DOHH2 (cell line): ENCODE data around the gene TNRC6B.

Source experiments
- H3F3A ChIP-seq: fragments of 200-600 bp; sonication (generic), shearing (Covaris generic); 2 replicates; pipeline ENCODE4 v1.6.0; 2016; ENCODE audit warnings: antibody characterized with exemption, mild to moderate bottlenecking; ENCODE audit not compliant: control insufficient read depth, insufficient read depth
- H3K27ac ChIP-seq: fragments of 200-600 bp; sonication (generic); 2 replicates; pipeline ENCODE4 v1.5.1; 2014; ENCODE audit warnings: low read depth, mild to moderate bottlenecking, low read length, moderate library complexity
- H3K27me3 ChIP-seq: fragments of 200-600 bp; sonication (generic); 2 replicates; pipeline ENCODE4 v1.6.1; 2014; ENCODE audit warnings: mild to moderate bottlenecking, low read length, mixed read lengths; ENCODE audit not compliant: control insufficient read depth
- H3K36me3 ChIP-seq: fragments of 200-600 bp; sonication (generic); 2 replicates; pipeline ENCODE4 v1.6.1; 2014; ENCODE audit warnings: mild to moderate bottlenecking, low read length, moderate library complexity, mixed read lengths; ENCODE audit not compliant: control insufficient read depth
- H3K4me1 ChIP-seq: fragments of 200-600 bp; sonication (generic); 2 replicates; pipeline ENCODE4 v1.6.1; 2014; ENCODE audit warnings: mild to moderate bottlenecking, low read length, mixed read lengths; ENCODE audit not compliant: control insufficient read depth
- H3K4me2 ChIP-seq: fragments of 200-600 bp; sonication (generic); 2 replicates; pipeline ENCODE4 v1.6.0; 2014; ENCODE audit warnings: mild to moderate bottlenecking, low read length, moderate library complexity
- H3K4me3 ChIP-seq: fragments of 200-600 bp; sonication (generic); 2 replicates; pipeline ENCODE4 v1.5.1; 2014; ENCODE audit warnings: mild to moderate bottlenecking, low read length, mixed read lengths
- H3K79me2 ChIP-seq: fragments of 200-600 bp; sonication (generic); 2 replicates; pipeline ENCODE4 v1.6.1; 2014; ENCODE audit warnings: mild to moderate bottlenecking, low read length, mixed read lengths; ENCODE audit not compliant: control insufficient read depth
- H3K9me2 ChIP-seq: fragments of 200-600 bp; sonication (generic); replicated peaks from 2 replicates; pipeline ENCODE4 v1.6.1; 2014; ENCODE audit warnings: mild to moderate bottlenecking, low read length, mixed read lengths; ENCODE audit not compliant: control insufficient read depth
- H3K9me3 ChIP-seq: fragments of 200-600 bp; sonication (generic); 2 replicates; pipeline ENCODE4 v1.6.1; 2014; ENCODE audit warnings: antibody characterized with exemption, low read length, mixed read lengths; ENCODE audit not compliant: control insufficient read depth, insufficient read depth
- H4K20me1 ChIP-seq: fragments of 200-600 bp; sonication (generic); 2 replicates; pipeline ENCODE4 v1.6.0; 2014; ENCODE audit warnings: low read depth, mild to moderate bottlenecking, antibody characterized with exemption, low read length, moderate library complexity; ENCODE audit not compliant: control insufficient read depth, insufficient read depth
- CTCF ChIP-seq: fragments of 200-600 bp; sonication (generic); IDR thresholded peaks from one replicate; pipeline ENCODE4 v1.5.1; 2014; ENCODE audit warnings: antibody characterized with exemption, mild to moderate bottlenecking, low read depth, low read length; ENCODE audit not compliant: poor library complexity, severe bottlenecking
- EZH2phosphoT487 ChIP-seq: fragments of 200-600 bp; sonication (generic); IDR thresholded peaks from 2 replicates; pipeline ENCODE4 v1.6.1; 2017; ENCODE audit warnings: borderline replicate concordance, mild to moderate bottlenecking, antibody characterized with exemption, low read length, moderate library complexity, mixed read lengths

TNRC6B gene

GRCh38 chr22:40281717-40282116, 104.0 kb downstream of the TNRC6B start:
- H3K36me3 ChIP-seq, result peaks cover 73% of the 10 kb centered on the region

DNA sequence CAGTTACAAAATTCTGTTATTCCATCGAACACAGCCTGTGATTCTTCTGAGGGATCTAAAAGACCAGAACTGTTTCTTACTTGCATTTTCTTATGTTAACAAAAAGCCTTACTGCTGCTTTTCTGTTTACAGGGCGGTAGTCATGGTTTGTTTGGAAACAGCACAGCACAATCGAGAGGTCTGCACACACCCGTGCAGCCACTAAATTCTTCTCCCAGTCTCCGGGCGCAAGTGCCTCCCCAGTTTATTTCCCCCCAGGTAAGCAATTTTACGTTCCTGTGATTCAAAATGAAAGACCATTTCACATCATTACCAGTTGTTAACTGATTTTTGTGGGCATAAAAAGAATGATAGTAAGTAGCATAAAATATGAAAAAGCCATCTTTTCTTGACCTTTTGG, 107.8 kb downstream of the TNRC6B start:
- Histone ChIP-seq H3K36me3 (peaks cover 75% of the 10 kb centered on the region), H4K20me1 (no peaks in the 10 kb centered on the region), H3K4me1 (no peaks in the 10 kb centered on the region), H3K4me3 (no peak overlapping the region), H3F3A (no peaks in the 10 kb centered on the region), H3K79me2 (no peaks in the 10 kb centered on the region), H3K9me3 (no peaks in the 10 kb centered on the region), H3K27ac (no peak overlapping the region), H3K9me2 (no peaks in the 10 kb centered on the region), H3K27me3 (no peaks in the 10 kb centered on the region), H3K4me2 (no peak overlapping the region)
- TF ChIP-seq EZH2phosphoT487, result no peak
- no peak for TF ChIP-seq CTCF

More at GRCh38 chr22:40281717-40282116, 104.0 kb downstream of the TNRC6B start:
- no peaks in the 10 kb centered on the region for H3K9me3 ChIP-seq
- no peaks in the 10 kb centered on the region for H3K27me3 ChIP-seq
- no peaks in the 10 kb centered on the region for H4K20me1 ChIP-seq
- H3F3A ChIP-seq, result no peaks in the 10 kb centered on the region
- H3K79me2 ChIP-seq, result no peaks in the 10 kb centered on the region
- H3K4me3 ChIP-seq, result no peak overlapping the region
- no peaks in the 10 kb centered on the region for H3K4me1 ChIP-seq
- H3K4me2 ChIP-seq, result no peak overlapping the region
- no peaks in the 10 kb centered on the region for H3K9me2 ChIP-seq
- TF ChIP-seq CTCF (no peak), EZH2phosphoT487 (no peak)
- H3K27ac ChIP-seq, result no peak overlapping the region

DNA sequence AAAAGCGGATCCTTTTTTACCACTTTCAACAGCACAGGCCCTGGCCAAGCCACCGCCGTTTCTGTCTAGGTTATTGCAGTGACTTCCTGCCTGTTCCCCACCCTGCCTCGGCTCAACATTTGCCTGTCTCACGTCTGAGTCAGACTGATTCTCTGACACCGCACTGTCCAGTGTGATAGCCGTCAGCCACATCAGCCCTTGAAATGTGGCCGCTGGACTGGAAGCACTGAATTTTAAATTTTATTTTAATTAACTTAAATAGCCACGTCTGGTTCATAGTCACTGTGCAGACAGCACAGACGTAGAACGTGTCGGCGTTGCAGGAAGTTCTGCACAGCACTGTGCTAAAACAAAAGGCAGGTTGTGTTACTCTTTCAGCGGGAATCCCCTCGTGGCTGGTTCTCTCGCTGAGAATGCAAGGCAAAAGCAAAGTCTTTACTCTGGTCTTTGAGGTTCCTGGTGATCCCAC, 112.3 kb downstream of the TNRC6B start:
- Histone ChIP-seq H3K27ac (no peak overlapping the region), H3K36me3 (peaks cover 67% of the 10 kb centered on the region)

More for the DNA sequence above, 112.3 kb downstream of the TNRC6B start:
- Histone ChIP-seq H3F3A (no peaks in the 10 kb centered on the region), H3K9me3 (no peaks in the 10 kb centered on the region), H3K4me1 (no peaks in the 10 kb centered on the region), H4K20me1 (no peaks in the 10 kb centered on the region), H3K79me2 (no peaks in the 10 kb centered on the region), H3K9me2 (no peaks in the 10 kb centered on the region), H3K4me2 (no peak overlapping the region), H3K4me3 (no peak overlapping the region), H3K27me3 (no peaks in the 10 kb centered on the region)
- TF ChIP-seq CTCF (no peak), EZH2phosphoT487 (no peak)
